Activated T-cell treated with anti-CD3 and anti-CD28 coated beads, Interleukin-2, amount 50 U/mL, for 4 hours (primary cell): Measurements from ENCODE around the gene DDC. TPM values are rescaled to one million over a fixed set of nuclear protein-coding genes. Genes with fewer than 3 reads are reported as not detected.
A peak's percentile ranks its signal among the peaks of the same experiment; 100 is the strongest.

Source experiments
- ATAC-seq, 2 donors: fragments of 200-7000 bp; cut with Tn5 transposase; one replicate each; pipeline ENCODE4 v1.10.0; 2021
- DNase-seq: peaks from one replicate; pipeline ENCODE4 v3.0.0-alpha.2; 2020
- H3K27me3 Mint-ChIP-seq: one replicate; pipeline ENCODE4 v1.8.0; 2021; ENCODE audit warnings: low read depth, mixed read lengths
- H3K36me3 Mint-ChIP-seq: one replicate; pipeline ENCODE4 v1.8.0; 2022; ENCODE audit warnings: mixed read lengths; ENCODE audit not compliant: insufficient read depth
- H3K4me1 Mint-ChIP-seq: one replicate; pipeline ENCODE4 v1.8.0; 2021; ENCODE audit warnings: low read depth, mixed read lengths
- H3K4me3 Mint-ChIP-seq: one replicate; pipeline ENCODE4 v1.8.0; 2021; ENCODE audit warnings: mild to moderate bottlenecking, moderate library complexity, mixed read lengths
- H3K9me3 Mint-ChIP-seq: one replicate; pipeline ENCODE4 v1.8.0; 2021; ENCODE audit warnings: mixed read lengths
- total RNA-seq, 3 donors: library from RNA; stranded (reverse); gene quantifications; one replicate each; pipeline ENCODE4 v1.2.1, GENCODE V29; 2021

DDC gene, protein sequence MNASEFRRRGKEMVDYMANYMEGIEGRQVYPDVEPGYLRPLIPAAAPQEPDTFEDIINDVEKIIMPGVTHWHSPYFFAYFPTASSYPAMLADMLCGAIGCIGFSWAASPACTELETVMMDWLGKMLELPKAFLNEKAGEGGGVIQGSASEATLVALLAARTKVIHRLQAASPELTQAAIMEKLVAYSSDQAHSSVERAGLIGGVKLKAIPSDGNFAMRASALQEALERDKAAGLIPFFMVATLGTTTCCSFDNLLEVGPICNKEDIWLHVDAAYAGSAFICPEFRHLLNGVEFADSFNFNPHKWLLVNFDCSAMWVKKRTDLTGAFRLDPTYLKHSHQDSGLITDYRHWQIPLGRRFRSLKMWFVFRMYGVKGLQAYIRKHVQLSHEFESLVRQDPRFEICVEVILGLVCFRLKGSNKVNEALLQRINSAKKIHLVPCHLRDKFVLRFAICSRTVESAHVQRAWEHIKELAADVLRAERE
- total RNA-seq = under 1 TPM in 2 of 3 donors, not detected in 1; 0.38 to 0.61 TPM

DNA sequence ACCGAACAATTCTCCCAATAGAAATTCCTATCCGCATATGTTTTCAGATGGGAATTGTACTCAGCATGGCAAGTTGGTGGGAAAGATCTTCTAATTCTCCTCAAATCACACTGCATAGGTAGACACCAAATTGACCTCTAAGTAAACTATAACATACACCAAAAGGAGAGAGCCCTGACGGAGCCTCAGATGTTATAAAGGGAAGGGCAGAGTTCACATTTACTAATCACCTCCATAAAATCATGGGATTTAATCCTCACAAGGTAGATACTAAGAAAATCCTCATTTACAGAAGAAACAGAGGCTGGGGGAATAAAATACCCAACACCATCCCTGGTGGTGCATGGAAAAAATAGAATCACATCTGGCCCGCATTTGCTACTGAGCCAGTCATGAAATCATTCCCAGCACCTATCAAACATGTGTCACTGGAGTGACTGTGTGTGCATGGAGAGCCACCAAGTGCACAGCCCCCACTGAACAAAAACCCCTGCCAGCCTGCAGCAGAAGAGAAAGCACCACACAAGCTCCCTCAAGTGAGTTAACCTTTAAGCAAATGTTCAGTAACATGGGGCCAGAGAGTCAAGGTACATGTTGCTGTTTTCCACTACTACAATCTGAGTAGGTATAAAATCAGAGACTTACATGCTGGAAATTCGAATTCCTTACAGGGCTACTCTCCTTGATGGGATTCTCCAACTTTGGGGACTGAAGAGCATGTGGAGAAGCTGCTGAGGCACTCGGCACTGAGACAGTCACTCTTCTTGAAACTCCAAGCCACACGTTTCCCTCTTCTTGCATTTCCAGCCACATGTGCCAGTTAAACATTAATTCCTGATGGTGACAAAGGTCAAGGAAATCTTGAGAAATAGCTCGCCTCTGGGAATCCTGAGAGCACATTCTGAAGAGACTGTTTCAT is at the start of gene DDC:
Gene DDC, minus strand, starts transcription at position 766 of the 919 bp plus-strand sequence. CDS start 21,320 bp downstream, outside the sequence.
- Mint-ChIP-seq H3K4me1 (no peaks in the 10 kb centered on the region), H3K27me3 (peaks cover 7% of the 10 kb centered on the region), H3K9me3 (peaks cover 3% of the 10 kb centered on the region), H3K4me3 (no peak within 1 kb of the TSS), H3K36me3 (no peaks in the 10 kb centered on the region)
- no peak for ATAC-seq
- DNase-seq = no peak

DNA sequence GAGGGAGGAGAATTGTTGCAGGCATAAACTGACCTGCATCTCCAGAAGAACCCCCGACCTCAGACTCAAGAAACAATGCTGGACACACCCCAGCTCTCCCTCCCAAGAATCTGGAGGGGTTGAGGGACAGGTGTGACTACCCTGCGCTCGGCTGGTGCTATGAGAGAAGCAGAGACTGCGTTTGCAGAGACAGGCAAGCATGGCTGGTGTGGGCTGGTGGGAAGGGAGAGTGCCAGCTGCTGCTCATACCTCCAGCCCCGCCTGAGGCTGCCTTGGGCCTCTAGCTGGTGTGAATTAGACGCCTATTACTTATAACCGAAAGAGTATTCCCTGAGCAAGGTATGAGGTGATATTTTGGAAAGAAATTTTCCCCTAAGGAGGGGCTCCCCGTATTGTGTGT is 48.3 kb upstream of the DDC start:
- DNase-seq (no peak), ATAC-seq (no peak)
- Mint-ChIP-seq H3K27me3 (no peaks in the 10 kb centered on the region), H3K4me3 (no peak overlapping the region), H3K36me3 (peaks cover 5% of the 10 kb centered on the region), H3K4me1 (peaks cover 34% of the 10 kb centered on the region), H3K9me3 (no peaks in the 10 kb centered on the region)

DNA sequence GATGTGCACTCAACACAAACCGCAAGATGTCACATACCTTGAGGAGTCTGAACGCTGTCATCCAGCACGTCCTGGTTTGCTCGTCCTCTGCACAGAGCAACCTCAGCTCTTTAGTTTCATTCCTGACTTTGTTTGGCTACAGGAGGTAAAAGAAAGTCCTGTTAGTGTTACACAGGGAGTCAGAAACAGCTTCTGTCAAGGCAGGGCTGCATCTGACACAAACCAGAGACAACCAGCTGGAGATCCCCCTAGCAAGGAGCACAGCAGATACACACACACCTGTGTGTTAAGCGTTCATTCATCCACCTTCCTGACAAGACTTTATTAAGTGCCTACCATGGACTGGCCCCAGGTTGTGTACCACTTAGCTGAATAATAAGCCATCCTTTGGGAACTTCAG is 47.5 kb upstream of the DDC start:
- no peak for DNase-seq
- H3K36me3 Mint-ChIP-seq = peaks cover 5% of the 10 kb centered on the region
- H3K9me3 Mint-ChIP-seq = peaks cover 4% of the 10 kb centered on the region
- ATAC-seq = no peak
- H3K4me1 Mint-ChIP-seq = peaks cover 42% of the 10 kb centered on the region
- H3K4me3 Mint-ChIP-seq = no peak overlapping the region
- no peaks in the 10 kb centered on the region for H3K27me3 Mint-ChIP-seq

DNA sequence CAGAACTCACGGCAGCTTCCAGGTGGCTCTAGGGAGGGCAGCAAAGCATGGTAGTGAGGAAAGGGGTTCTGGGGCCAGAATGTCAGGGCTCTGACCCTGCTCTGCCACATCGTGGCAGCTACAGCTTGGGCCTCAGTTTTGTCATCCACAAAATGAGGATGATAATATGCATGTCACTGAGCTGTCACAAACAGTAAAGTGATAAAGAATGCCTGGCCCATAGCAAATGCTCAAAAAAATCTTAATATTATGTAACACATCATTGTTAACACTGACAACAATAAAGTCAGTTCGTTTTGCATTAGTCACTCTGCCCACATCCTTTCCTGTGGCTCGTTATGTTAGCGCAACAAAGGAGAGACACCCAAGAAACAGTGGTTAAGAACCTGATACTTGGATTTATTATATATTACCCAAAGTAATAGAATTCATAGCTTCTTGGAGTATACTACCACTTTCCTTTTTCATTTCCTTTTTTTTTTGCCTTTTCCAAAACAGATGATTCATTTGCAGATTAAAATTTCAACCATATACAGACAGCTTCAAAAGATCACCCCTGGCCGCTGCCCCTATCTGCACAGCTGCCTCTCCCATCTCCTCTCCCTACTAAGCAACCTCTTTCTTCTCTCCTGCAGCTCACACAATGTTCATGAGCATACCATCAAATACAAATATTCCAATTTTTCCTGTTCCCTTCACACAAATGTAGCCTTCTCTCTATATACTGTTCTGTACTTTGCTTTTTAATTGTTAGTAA is 45.5 kb upstream of the DDC start:
- H3K9me3 Mint-ChIP-seq = peaks cover 7% of the 10 kb centered on the region
- DNase-seq (peak; percentile 32), ATAC-seq (peak; percentile 79 to 81)
- H3K27me3 Mint-ChIP-seq = no peaks in the 10 kb centered on the region
- H3K36me3 Mint-ChIP-seq = peaks cover 7% of the 10 kb centered on the region
- peak overlapping the region; percentile 0 for H3K4me3 Mint-ChIP-seq
- H3K4me1 Mint-ChIP-seq = peaks cover 45% of the 10 kb centered on the region

DNA sequence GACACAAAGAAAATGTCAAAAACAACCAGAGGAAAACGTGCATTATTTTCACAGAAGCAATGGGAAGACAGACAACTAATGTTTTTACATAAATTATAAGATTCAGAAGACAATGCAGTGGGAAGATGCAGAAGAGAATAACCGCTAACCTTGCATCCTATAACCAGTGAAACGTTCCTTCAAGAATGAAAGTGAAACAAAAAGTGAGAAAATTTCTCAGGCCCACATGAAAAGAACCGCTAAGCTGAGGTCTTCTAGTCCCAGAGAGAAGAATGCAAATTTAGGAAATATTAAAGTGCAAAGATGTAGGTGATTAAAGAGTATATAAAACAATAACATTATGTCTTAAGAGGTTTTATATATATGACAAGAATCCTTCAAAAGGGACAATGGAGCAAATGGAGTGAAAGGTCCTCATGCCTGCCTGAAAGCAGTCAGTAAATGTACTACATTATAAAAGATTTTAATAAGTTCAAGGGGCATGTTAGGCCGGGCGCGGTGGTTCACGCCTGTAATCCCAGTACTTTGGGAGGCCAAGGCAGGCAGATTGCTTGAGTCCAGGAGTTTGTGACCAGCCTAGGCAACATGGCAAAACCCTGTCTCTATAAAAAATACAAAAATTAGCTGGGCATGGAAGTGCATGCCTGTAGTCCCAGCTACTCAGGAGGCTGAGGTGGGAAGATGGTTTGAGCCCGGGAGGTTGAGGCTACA is 43.1 kb upstream of the DDC start:
- peaks cover 7% of the 10 kb centered on the region for H3K9me3 Mint-ChIP-seq

DNA sequence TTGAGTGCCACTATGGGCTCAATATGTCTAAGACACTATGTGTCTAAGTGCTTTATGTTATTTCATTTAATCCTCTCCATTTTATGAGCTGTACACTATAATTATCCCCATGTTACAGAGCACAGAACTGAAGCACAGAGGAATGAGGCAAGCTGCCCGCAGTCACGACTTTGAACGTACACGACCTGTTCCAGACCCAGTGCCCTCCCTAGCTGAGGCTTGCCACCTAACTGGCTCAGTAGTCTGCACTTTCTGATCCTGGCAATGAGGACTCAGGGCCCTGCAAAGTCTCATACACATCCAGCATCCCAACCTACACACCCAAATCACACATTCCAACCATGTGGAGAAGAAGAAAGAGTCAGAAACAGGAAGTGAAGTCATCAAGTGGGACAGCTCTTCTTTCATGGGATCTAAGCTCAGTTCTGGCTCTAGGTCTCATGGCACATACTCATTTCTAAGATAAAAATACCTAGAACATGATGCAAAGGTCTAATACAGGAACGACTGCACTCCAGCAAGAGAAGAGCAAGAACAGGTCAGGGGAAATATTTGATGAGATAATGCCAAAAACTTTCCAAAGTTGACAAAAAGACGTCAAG is 42.4 kb upstream of the DDC start:
- Mint-ChIP-seq H3K27me3 (peaks cover 1% of the 10 kb centered on the region), H3K4me1 (peaks cover 43% of the 10 kb centered on the region), H3K36me3 (peaks cover 10% of the 10 kb centered on the region), H3K4me3 (no peak overlapping the region), H3K9me3 (peaks cover 7% of the 10 kb centered on the region)
- no peak for ATAC-seq
- DNase-seq = no peak

More for the DNA sequence above, 43.1 kb upstream of the DDC start:
- H3K4me3 Mint-ChIP-seq = no peak overlapping the region
- H3K4me1 Mint-ChIP-seq = peaks cover 43% of the 10 kb centered on the region
- H3K36me3 Mint-ChIP-seq = peaks cover 10% of the 10 kb centered on the region
- no peak for DNase-seq
- H3K27me3 Mint-ChIP-seq = no peaks in the 10 kb centered on the region
- peak; percentile 67 to 73 for ATAC-seq

DNA sequence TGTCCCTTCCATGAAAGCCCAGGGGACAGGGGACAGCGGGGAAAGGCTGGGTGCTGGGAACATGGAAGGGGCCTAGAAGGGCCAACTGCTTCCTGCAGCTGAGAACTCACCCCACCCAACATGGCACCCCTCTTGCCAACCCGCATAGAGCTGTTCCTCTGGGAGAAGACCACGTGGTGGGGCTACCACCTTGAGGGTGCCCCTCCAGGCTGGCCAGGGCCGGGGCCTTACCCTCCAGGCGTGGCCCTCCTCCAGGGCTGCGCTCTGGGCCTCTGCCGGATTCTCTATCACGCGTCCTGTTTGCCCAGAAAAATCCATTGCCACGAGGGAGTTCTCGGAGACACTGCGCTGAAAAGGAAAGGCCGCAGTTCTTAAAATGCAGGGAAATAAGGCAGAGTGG is 39.9 kb upstream of the DDC start:
- ATAC-seq (no peak), DNase-seq (no peak)
- peaks cover 1% of the 10 kb centered on the region for H3K27me3 Mint-ChIP-seq
- H3K9me3 Mint-ChIP-seq = peaks cover 7% of the 10 kb centered on the region
- H3K4me1 Mint-ChIP-seq = peaks cover 18% of the 10 kb centered on the region
- H3K36me3 Mint-ChIP-seq = peaks cover 12% of the 10 kb centered on the region
- H3K4me3 Mint-ChIP-seq = no peak overlapping the region

GRCh38 chr7:50603287-50603686 is 38.1 kb upstream of the DDC start:
- Mint-ChIP-seq H3K4me1 (peaks cover 9% of the 10 kb centered on the region), H3K27me3 (peaks cover 1% of the 10 kb centered on the region), H3K9me3 (peaks cover 7% of the 10 kb centered on the region), H3K4me3 (no peak overlapping the region), H3K36me3 (peaks cover 9% of the 10 kb centered on the region)
- DNase-seq (no peak), ATAC-seq (no peak)

DNA sequence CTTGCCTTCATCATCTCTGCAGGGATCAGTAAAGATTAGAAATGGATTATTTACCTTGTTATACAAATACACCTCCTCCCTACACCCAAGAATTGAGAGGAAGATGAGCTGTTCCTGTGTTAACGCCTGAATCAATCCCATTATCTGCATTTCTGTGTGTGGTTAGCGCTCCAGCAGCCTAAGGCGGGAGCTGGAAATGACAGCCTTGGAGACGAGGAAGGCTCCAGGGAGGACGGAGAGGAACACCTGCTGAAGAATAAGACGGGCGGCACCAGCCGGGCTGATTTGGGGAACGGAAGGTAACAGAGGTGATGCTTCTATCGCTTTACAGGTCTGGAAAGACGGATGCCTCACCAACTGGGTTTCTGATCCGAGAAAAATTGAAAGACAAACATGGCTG is 34.2 kb upstream of the DDC start:
- Mint-ChIP-seq H3K9me3 (no peaks in the 10 kb centered on the region), H3K27me3 (peaks cover 1% of the 10 kb centered on the region), H3K4me1 (peaks cover 9% of the 10 kb centered on the region), H3K36me3 (peaks cover 7% of the 10 kb centered on the region), H3K4me3 (no peak overlapping the region)
- DNase-seq = no peak
- ATAC-seq = no peak

- Mint-ChIP-seq H3K27me3 (peaks cover 1% of the 10 kb centered on the region), H3K4me1 (peaks cover 13% of the 10 kb centered on the region), H3K9me3 (no peaks in the 10 kb centered on the region), H3K4me3 (no peak overlapping the region), H3K36me3 (peaks cover 4% of the 10 kb centered on the region)
- DNase-seq = no peak
- ATAC-seq = no peak
These were observed 33.5 kb upstream of the DDC start for GRCh38 chr7:50598460-50599343.

DNA sequence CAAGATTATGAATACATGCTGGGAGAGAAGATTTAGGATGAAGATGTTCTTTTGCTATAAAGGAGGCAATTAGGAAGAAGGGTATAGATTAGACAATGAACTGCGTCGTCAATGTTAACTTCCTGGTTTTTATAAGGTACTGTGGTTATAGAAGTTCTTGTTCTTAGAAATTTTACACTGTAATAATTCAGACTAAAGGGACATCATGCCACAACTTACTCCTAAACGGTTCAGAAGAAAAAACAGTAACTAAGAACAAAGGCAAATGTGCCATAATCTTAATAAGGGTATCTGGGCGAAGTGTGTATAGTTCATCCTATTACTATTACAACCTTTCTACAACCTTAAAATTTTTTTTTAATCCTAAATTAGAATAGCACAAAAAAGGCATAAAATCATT is 31.3 kb upstream of the DDC start:
- Mint-ChIP-seq H3K27me3 (no peaks in the 10 kb centered on the region), H3K4me3 (no peak overlapping the region), H3K4me1 (peaks cover 13% of the 10 kb centered on the region), H3K9me3 (no peaks in the 10 kb centered on the region), H3K36me3 (peaks cover 2% of the 10 kb centered on the region)
- ATAC-seq (no peak), DNase-seq (no peak)

DNA sequence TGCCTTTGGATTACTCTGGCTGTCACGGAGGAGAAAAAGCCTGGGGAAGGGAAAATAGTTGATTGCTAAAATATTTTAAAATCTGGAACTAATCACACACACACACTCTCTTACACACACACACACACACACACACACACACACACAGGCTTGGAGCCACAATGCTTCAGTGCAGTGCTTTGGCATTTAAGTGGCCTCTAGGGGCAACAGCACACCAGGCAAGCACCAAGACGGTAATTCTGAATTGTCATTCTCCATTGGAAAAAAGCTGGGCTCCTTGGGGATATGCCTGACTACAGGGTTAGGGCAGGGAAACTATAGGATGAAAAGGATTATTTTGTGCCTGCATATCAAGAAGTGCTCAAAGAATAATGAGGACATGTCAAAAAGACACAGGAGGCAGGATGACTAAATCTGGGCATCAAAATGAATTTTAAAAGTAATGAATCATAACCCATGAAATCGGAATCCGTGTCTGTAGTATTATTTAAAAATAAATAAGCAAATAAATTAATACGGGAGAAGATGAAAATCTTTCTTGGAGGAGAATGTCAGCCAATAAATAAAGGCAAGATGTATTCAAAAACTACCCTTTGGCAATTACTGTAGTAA is 30.4 kb upstream of the DDC start:
- H3K4me3 Mint-ChIP-seq = no peak overlapping the region
- DNase-seq = no peak

More for the DNA sequence above, 30.4 kb upstream of the DDC start:
- Mint-ChIP-seq H3K36me3 (peaks cover 2% of the 10 kb centered on the region), H3K27me3 (peaks cover 4% of the 10 kb centered on the region), H3K9me3 (no peaks in the 10 kb centered on the region), H3K4me1 (peaks cover 13% of the 10 kb centered on the region)
- ATAC-seq = peak; percentile 31 to 58
